Activated CD4-positive, alpha-beta T cell treated with anti-CD3 and anti-CD28 coated beads, Interleukin-2, Interleukin-6, amounts not matched to agents 100 ng/mL and 50 ng/mL, durations not matched to agents 16 hours and 8 hours (primary cell): Measurements from ENCODE around the gene FAM120A.
"Not testable (repeated sequence)": the region's sequence is repeated elsewhere in the genome, so short reads cannot be mapped to it uniquely, and the experiment has no call there.

Experiments
- DNase-seq: peaks from one replicate; pipeline ENCODE4 v3.0.0-alpha.2; 2020

Gene FAM120A

GRCh38 chr9:93475108-93475507 is 23.6 kb downstream of the FAM120A start:
- no peak for DNase-seq

- DNase-seq = no peak
Measured at GRCh38 chr9:93475856-93476255, 24.4 kb downstream of the FAM120A start.

GRCh38 chr9:93476924-93477323 is 25.4 kb downstream of the FAM120A start:
- no peak for DNase-seq

GRCh38 chr9:93477397-93477796 is 25.9 kb downstream of the FAM120A start:
- no peak for DNase-seq

GRCh38 chr9:93479726-93480125 is 28.2 kb downstream of the FAM120A start:
- no peak for DNase-seq

DNA sequence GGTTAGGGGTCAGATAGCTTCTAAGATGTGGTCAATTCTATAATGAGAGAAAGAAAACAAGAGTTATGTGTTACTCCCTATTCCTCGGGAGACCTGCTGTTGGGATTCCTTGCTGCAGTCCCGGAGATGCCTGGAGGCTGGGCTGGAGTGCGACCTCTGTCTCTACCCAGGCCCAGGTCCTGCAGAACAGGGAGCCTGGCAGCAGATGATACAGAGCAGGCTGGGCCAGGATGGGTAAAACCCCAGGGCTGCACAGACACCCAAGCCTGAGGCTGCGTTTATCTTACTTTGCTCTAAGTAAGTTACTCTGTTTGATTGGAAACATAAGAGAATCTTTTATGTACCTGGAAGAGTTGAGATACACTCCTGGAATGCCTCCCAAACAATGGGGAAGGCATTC is 28.8 kb downstream of the FAM120A start:
- DNase-seq = no peak

GRCh38 chr9:93480728-93481324 is 29.3 kb downstream of the FAM120A start:
- no peak for DNase-seq

GRCh38 chr9:93483497-93483896 is 32.0 kb downstream of the FAM120A start:
- no peak for DNase-seq

DNA sequence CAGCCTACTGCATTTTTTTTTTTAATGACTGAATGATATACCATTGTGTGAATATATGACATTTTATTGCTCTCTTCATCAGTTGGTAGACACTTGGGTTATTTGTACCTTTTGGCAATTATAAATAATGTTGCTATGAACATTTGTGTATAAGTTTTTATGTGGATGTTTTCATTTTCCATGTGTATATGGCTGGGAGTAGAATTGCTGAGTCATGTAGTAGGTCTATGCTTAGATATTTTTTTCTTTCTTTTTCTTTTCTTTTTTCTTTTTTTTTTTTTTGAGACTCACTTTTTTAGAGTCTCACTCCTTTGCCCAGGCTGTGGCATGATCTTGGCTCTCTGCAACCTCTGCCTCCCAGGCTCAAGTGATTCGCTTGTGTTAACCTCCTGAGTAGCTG is 34.8 kb downstream of the FAM120A start:
- DNase-seq = no peak

GRCh38 chr9:93488244-93488643 is 36.8 kb downstream of the FAM120A start:
- no peak for DNase-seq

- DNase-seq = no peak
Measured at GRCh38 chr9:93491593-93492232, 40.2 kb downstream of the FAM120A start.

GRCh38 chr9:93492327-93492726 is 40.8 kb downstream of the FAM120A start:
- no peak for DNase-seq

DNA sequence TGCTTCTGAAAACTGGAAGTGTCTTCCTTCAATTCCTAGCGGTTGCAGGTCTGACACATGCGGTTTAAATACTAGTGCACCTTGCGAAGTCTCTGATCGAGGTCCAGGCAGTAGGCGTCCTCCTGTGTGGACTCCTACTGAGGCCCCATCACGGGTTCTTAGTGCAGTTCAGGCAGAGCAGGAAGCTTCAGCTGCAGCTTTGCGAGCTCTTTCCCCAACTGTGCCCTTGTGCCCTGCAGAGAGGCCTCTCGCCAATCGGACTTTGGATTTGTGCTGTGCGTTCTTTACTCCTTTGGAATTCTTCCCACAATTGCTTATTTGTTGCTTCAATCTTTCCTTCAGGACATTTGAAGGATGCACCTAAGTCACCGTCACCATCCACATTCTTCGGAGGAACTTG is 42.5 kb downstream of the FAM120A start:
- DNase-seq = no peak

DNA sequence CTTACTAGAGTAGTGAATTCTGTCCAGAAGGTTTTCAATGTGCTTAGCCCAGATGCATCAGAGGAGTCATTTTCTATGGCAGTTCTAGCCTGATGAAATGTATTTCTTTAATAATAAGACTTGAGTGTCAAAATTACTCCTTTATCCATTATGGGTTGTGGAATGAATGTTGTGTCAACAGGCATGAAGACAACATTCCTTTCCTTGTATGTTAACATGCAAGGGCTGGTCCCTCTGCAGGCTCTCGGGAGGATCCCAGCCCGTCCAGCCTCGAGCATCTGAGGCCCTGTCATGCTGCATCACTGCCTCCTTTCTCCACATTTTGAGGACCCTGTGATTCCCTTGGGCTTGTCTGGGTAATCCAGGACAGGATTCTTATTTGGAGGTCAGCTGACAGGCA is 44.8 kb downstream of the FAM120A start:
- DNase-seq = no peak

DNA sequence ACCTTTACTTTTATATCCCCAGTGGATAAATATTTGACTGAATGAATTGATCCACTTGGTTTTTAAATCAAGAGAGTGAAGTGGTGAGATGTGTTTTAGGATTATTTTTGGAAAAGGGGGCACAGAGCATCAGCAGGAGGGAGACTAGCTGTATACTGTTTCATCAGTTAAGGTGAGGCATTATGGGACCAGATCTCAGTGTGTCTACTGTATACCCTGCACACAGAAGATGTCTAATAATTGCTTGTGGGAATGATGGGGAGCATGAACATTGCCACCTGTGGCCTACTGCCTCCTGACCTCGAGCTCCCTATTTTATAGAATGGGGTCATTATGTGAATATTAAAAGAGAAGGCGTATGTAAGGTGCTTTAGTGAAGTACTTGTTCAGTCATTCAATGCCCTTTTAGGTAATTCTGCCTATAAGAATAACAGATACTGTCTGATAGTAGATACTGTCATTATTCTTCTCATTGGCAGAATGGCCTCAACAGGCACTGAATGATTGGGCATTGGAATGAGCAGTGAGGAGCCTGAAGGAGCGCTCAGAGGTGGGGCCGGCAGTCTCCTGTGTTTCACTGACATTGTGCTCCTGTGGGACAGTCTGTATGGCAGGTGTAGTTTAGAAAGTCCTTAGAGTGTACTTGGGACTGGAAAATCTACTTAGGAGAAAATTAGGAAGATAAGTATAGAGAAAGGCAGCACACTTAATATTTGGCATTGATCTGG is 49.2 kb downstream of the FAM120A start:
- no peak for DNase-seq

DNA sequence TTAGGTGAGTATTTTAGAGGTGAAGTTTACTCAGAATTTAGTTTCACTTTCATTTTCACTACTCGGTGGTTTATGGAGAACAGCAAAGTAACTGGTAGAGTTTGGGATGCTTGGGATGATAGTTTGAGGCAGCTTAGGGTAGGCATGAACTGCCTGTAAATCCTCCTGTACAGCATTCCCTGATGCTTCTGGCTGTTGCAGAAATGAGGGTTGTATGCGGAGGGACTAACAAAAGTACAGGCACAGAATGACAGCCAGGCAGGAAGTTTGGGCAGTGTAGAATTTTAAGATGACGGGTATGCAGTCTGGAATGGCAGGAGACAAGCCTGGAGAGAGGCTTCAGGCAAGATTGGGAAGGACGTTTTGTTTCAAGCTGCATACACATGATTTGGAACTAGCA is 49.9 kb downstream of the FAM120A start:
- DNase-seq = peak; percentile 10

DNA sequence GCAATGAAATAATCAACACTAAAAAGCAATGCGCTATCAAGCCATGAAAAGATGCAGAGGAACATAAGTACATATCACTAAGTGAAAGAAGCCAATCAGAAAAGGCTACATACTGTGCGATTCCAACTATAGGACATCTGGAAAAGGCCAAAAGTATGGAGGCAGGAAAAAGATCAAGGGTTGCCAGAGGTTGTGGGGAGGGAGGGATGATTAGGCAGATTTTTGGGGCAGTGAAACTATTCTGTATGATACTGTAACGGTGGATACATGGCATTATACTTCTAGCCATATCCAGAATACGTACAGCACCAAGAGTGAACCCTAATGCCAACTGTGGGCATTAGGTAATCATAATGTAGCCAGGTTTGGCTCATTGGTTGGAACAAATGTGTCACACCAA is 51.9 kb downstream of the FAM120A start:
- DNase-seq = no peak

DNA sequence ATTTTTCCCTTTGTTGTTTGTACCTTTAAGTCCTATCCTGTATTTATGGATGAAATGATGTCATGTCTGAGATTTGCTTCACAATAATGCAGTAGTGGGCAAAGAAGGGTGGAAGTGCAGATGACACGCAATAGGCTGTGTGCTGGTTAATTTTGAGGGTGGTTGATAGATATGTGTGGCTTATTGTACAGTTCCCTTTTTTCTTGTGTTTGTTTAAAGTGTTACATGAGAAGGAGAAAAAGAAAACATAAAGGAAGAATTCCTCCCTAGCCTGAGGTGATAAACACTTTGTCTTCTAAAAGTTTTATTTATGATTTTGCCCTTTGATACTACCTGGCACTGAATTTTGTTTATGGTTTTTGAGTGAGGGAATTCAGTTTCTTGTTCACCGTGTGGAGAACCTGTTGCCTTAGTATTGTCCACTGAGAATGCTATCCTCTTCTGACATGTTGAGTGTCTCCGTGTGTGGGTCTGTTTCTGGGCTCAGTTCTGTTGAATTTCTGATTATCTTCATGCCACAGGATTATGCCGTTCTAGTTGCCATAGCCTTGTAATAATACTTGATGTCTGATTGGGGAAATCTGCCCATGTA is 54.2 kb downstream of the FAM120A start:
- no peak for DNase-seq

GRCh38 chr9:93507768-93508167 is 56.3 kb downstream of the FAM120A start:
- peak; percentile 42 for DNase-seq

GRCh38 chr9:93508207-93508606 is 56.7 kb downstream of the FAM120A start:
- no peak for DNase-seq

- no peak for DNase-seq
Measured at GRCh38 chr9:93509084-93509483, 57.6 kb downstream of the FAM120A start.

GRCh38 chr9:93510041-93510440 is 58.6 kb downstream of the FAM120A start:
- DNase-seq = no peak

DNA sequence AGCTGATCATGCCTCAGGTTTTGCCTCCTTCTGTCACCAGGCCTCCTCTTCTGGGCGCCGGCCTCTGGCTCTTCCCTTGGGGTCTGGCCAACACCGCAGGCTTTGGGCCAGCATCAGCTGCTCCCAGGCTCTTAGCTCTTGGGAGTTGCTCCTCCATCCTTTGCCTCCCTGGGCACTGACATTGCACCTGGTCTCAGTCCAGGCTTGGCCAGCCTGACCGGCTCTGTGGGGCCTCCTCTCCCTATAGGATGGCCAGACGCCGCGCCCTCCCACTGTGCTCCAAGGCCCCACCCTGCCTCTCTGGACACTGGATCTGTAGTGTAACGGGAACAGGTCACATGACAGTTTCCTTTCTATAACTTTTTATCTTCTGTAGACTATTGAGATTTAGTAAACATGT is 59.7 kb downstream of the FAM120A start:
- DNase-seq = not testable (repeated sequence)
